Loucy (cell line): ENCODE results near the gene SFTPB.

Source experiments
- EZH2phosphoT487 ChIP-seq: fragments of 200-600 bp; IDR thresholded peaks from 2 replicates; pipeline ENCODE4 v1.6.1; 2018; ENCODE audit warnings: antibody characterized with exemption, mild to moderate bottlenecking, moderate library complexity, borderline replicate concordance
- TF ChIP-seq, protein P1 (sequence below): fragments of 200-600 bp; sonication (generic); conservative IDR thresholded peaks from 2 replicates; pipeline ENCODE4 v1.5.1; 2014; ENCODE audit warnings: mild to moderate bottlenecking, antibody characterized with exemption, low read length

DNA sequence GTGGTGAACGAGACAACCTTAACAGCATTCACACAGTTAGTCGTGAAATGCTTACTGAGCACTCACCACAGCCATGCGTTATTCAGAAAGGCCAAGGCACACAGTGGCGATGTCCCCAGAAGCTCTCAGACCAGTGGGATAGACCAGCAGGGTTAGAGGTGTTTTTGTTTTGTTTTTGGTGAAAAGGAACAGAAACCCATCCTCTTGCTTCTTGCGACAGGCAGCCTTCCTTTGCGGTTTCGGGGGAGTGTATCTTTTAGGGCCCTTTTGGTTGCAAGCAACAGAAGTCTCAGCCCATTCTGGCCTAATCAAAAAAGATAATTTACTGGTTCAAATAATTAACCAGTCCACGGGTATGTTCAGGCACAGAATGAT lies 30.9 kb upstream of the SFTPB start:
- TF ChIP-seq, protein P1, sequence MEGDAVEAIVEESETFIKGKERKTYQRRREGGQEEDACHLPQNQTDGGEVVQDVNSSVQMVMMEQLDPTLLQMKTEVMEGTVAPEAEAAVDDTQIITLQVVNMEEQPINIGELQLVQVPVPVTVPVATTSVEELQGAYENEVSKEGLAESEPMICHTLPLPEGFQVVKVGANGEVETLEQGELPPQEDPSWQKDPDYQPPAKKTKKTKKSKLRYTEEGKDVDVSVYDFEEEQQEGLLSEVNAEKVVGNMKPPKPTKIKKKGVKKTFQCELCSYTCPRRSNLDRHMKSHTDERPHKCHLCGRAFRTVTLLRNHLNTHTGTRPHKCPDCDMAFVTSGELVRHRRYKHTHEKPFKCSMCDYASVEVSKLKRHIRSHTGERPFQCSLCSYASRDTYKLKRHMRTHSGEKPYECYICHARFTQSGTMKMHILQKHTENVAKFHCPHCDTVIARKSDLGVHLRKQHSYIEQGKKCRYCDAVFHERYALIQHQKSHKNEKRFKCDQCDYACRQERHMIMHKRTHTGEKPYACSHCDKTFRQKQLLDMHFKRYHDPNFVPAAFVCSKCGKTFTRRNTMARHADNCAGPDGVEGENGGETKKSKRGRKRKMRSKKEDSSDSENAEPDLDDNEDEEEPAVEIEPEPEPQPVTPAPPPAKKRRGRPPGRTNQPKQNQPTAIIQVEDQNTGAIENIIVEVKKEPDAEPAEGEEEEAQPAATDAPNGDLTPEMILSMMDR, result no peak
- TF ChIP-seq EZH2phosphoT487, result no peak
